Stimulated activated naive CD8-positive, alpha-beta T cell treated with anti-CD3 and anti-CD28 coated beads, Interleukin-15, amount 100 ng/mL, for 72 hours (primary cell): ENCODE results near the gene CABLES2.

Experiments used
- ATAC-seq: fragments of 150-1000 bp; cut with Tn5 transposase; 2 replicates; pipeline ENCODE4 v1.10.0; 2021; ENCODE audit warnings: mild to moderate bottlenecking, moderate library complexity
- DNase-seq, 2 donors: peaks; one replicate each; pipeline ENCODE4 v3.0.0; 2021 to 2022
- H3K27ac Mint-ChIP-seq, 2 donors: one replicate each; pipeline ENCODE4 v1.8.0; 2022; ENCODE audit warnings: mild to moderate bottlenecking in 2 of 2, mixed read lengths in 2 of 2, moderate library complexity in 2 of 2
- H3K27me3 Mint-ChIP-seq: one replicate; pipeline ENCODE4 v1.8.0; 2022; ENCODE audit warnings: mixed read lengths
- H3K4me1 Mint-ChIP-seq: one replicate; pipeline ENCODE4 v1.8.0; 2022; ENCODE audit warnings: mild to moderate bottlenecking, mixed read lengths
- H3K4me3 Mint-ChIP-seq, 2 donors: one replicate each; pipeline ENCODE4 v1.8.0; 2022; ENCODE audit warnings: mild to moderate bottlenecking in 2 of 2, mixed read lengths in 2 of 2, moderate library complexity in 1 of 2
- H3K9me3 Mint-ChIP-seq, 2 donors: one replicate each; pipeline ENCODE4 v1.8.0; 2022; ENCODE audit warnings: mixed read lengths in 2 of 2

The CABLES2 gene, protein sequence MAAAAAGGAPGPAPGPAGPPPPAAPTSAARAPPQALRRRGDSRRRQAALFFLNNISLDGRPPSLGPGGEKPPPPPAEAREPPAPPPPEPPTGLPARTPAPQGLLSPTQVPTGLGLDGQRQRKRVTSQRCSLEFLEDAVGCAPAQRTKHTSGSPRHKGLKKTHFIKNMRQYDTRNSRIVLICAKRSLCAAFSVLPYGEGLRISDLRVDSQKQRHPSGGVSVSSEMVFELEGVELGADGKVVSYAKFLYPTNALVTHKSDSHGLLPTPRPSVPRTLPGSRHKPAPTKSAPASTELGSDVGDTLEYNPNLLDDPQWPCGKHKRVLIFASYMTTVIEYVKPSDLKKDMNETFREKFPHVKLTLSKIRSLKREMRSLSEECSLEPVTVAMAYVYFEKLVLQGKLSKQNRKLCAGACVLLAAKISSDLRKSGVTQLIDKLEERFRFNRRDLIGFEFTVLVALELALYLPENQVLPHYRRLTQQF

GRCh38 chr20:62407221-62407992 lies at the start of gene CABLES2:
Gene CABLES2 (minus strand): TSS chr20:62407285. CDS start chr20:62407276, 9 bp downstream.
- peak; percentile 93 for ATAC-seq

DNA sequence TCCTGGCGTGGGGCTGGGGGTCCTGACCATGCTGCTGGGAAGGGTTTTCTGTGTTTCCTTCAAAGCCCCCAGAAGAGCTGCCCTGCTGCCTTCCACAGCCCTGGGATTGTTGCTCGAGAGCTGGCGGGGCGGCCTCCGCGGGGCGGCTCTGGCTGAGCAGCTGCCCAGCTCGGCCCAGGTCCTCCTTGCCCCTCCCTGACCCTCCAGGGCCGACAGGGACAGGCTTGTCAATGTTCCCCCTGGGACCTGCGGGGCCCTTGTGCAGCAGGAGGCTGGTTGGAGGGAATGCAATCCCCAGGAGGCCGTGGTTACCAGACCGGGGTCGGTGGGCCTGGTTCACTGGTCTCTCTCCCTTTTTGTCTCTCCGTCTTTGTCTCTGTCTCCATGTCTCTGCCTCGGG lies 48.8 kb upstream of the CABLES2 start:
- no peaks in the 10 kb centered on the region for H3K4me1 Mint-ChIP-seq
- H3K4me3 Mint-ChIP-seq, result no peak overlapping the region
- DNase-seq (no peak), ATAC-seq (no peak)
- H3K27ac Mint-ChIP-seq, result no peak overlapping the region
- peaks cover 62% of the 10 kb centered on the region for H3K27me3 Mint-ChIP-seq
- H3K9me3 Mint-ChIP-seq, result no peaks in the 10 kb centered on the region

More at GRCh38 chr20:62407221-62407992, at the start of gene CABLES2:
- H3K4me3 Mint-ChIP-seq, result peak within 1 kb of the TSS; percentile 84 to 85
- H3K9me3 Mint-ChIP-seq, result no peaks in the 10 kb centered on the region
- peaks cover 17% of the 10 kb centered on the region for H3K27me3 Mint-ChIP-seq
- peak within 1 kb of the TSS; percentile 86 to 95 for H3K27ac Mint-ChIP-seq
- peaks cover 43% of the 10 kb centered on the region for H3K4me1 Mint-ChIP-seq
- DNase-seq, result peak; percentile 92 to 95

GRCh38 chr20:62454904-62455636 lies 48.0 kb upstream of the CABLES2 start:
- no peaks in the 10 kb centered on the region for H3K4me1 Mint-ChIP-seq
- H3K27me3 Mint-ChIP-seq, result peaks cover 54% of the 10 kb centered on the region
- H3K9me3 Mint-ChIP-seq, result no peaks in the 10 kb centered on the region
- no peak overlapping the region for H3K4me3 Mint-ChIP-seq
- ATAC-seq, result no peak
- DNase-seq, result no peak
- no peak overlapping the region for H3K27ac Mint-ChIP-seq

DNA sequence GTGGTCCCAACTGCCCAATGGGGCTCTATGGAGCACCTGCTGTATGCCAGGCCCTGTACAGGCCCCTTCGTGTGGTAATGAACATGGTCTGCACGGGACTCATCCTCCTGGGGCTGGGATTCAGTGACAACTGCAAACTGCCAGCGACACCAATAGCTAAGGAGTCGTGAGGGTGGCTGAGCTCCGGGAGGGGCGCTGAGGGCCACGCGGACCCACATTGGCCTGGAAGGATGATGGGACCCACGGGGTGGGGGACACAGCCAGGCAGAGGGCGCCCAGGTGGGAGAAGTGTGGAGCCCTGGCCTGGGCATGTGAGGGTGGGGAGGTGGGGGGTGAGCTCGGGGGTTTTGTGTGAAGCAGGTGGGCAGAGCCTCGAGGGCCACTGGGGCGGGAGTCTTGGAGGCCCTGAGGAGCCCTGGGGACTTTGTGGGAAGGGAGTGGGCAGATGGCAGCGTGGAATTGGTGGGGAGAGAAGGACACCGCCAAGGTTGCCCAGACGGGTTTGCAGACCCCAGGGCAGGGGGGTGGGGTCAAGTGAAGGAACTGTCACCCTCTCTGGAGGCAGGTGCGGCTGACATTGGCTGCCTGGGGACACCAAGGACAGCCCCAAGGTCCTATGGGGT lies 46.2 kb upstream of the CABLES2 start:
- Mint-ChIP-seq H3K4me1 (no peaks in the 10 kb centered on the region), H3K27me3 (peaks cover 69% of the 10 kb centered on the region), H3K9me3 (no peaks in the 10 kb centered on the region), H3K4me3 (no peak overlapping the region), H3K27ac (no peak overlapping the region)
- ATAC-seq (no peak), DNase-seq (no peak)

GRCh38 chr20:62452475-62453095 lies 45.5 kb upstream of the CABLES2 start:
- ATAC-seq, result no peak
- Mint-ChIP-seq H3K4me1 (no peaks in the 10 kb centered on the region), H3K27me3 (peaks cover 69% of the 10 kb centered on the region), H3K9me3 (no peaks in the 10 kb centered on the region), H3K4me3 (no peak overlapping the region), H3K27ac (peak overlapping the region in 1 of 2 donors; percentile 86)
- no peak for DNase-seq

DNA sequence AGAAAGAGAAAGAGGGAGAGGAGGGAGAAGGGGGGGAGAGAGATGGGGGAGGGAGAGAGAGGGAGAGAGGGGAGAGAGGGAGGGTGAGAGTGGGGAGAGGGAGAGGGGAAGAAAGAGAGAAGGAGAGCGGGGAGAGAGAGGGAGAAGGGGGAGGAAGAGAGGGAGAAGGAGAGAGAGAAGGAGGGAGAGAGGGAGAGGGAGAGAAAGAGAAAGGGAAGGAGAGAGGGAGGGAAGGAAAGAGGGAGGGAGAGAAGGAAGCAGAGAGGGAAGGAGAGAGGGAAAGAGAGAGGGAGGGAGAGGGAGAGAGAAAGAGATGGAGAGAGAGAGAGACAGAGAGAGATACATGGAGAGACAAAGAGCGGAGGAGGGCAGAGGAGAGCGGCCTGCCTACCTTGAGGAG lies 44.9 kb upstream of the CABLES2 start:
- peaks cover 70% of the 10 kb centered on the region for H3K27me3 Mint-ChIP-seq
- ATAC-seq, result no peak

GRCh38 chr20:62451156-62451767 lies 44.2 kb upstream of the CABLES2 start:
- no peak overlapping the region for H3K4me3 Mint-ChIP-seq
- no peak overlapping the region for H3K27ac Mint-ChIP-seq
- H3K27me3 Mint-ChIP-seq, result peaks cover 72% of the 10 kb centered on the region
- ATAC-seq (peak; percentile 27), DNase-seq (no peak)
- H3K4me1 Mint-ChIP-seq, result no peaks in the 10 kb centered on the region
- no peaks in the 10 kb centered on the region for H3K9me3 Mint-ChIP-seq

More for the DNA sequence above, 44.9 kb upstream of the CABLES2 start:
- H3K4me1 Mint-ChIP-seq, result no peaks in the 10 kb centered on the region
- H3K27ac Mint-ChIP-seq, result no peak overlapping the region
- H3K9me3 Mint-ChIP-seq, result no peaks in the 10 kb centered on the region
- no peak for DNase-seq
- H3K4me3 Mint-ChIP-seq, result no peak overlapping the region

DNA sequence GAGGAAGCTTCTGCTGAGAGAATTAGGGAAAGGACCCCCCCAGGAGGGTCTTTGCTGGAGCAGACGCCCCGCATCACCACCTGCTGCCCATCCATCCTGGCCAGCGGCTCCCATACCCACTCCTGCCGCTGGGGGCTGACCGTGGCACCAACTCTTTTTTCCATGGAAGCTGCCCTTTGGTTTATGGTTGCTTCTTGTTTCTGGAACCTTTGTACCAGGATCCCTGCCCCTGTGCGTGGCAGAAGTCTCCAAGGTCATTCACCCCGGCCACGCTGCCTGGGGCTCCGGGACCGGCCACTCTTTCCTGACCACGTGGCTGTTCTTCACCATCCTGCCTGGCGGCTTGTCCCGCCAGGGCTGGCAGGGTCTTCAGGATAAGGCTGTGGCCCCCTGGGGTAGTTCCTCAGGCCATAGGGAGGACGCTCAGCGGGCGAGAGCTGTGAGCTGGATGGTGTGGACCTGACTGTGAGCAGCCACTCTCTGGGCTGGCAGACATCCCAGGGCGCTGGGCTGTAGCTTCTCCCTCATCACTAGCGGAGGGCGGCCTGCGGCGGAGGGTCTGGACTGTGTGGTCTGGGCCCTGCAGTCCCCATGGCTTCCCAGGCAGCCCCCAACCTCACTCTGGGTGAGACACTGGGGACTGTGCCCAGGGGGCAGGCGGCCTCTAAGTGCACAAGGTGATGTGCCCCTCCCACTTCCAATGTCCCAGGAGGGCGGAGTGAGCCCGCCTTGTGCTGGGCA lies 43.0 kb upstream of the CABLES2 start:
- no peaks in the 10 kb centered on the region for H3K9me3 Mint-ChIP-seq
- ATAC-seq, result no peak

GRCh38 chr20:62448788-62449187 lies 41.7 kb upstream of the CABLES2 start:
- H3K27me3 Mint-ChIP-seq, result peaks cover 52% of the 10 kb centered on the region
- ATAC-seq, result no peak
- peak overlapping the region in 1 of 2 donors; percentile 67 for H3K27ac Mint-ChIP-seq
- no peak for DNase-seq
- H3K9me3 Mint-ChIP-seq, result no peaks in the 10 kb centered on the region
- no peak overlapping the region for H3K4me3 Mint-ChIP-seq
- H3K4me1 Mint-ChIP-seq, result no peaks in the 10 kb centered on the region

More for the DNA sequence above, 43.0 kb upstream of the CABLES2 start:
- Mint-ChIP-seq H3K4me1 (no peaks in the 10 kb centered on the region), H3K27ac (no peak overlapping the region), H3K4me3 (no peak overlapping the region), H3K27me3 (peaks cover 65% of the 10 kb centered on the region)
- no peak for DNase-seq

GRCh38 chr20:62448038-62448437 lies 41.0 kb upstream of the CABLES2 start:
- DNase-seq (no peak), ATAC-seq (no peak)
- Mint-ChIP-seq H3K4me1 (no peaks in the 10 kb centered on the region), H3K9me3 (no peaks in the 10 kb centered on the region), H3K27me3 (peaks cover 44% of the 10 kb centered on the region), H3K4me3 (no peak overlapping the region), H3K27ac (no peak overlapping the region)

GRCh38 chr20:62446888-62447869 lies 40.1 kb upstream of the CABLES2 start:
- Mint-ChIP-seq H3K4me3 (no peak overlapping the region), H3K27ac (no peak overlapping the region), H3K4me1 (no peaks in the 10 kb centered on the region), H3K9me3 (no peaks in the 10 kb centered on the region), H3K27me3 (peaks cover 37% of the 10 kb centered on the region)
- DNase-seq (no peak), ATAC-seq (no peak)

DNA sequence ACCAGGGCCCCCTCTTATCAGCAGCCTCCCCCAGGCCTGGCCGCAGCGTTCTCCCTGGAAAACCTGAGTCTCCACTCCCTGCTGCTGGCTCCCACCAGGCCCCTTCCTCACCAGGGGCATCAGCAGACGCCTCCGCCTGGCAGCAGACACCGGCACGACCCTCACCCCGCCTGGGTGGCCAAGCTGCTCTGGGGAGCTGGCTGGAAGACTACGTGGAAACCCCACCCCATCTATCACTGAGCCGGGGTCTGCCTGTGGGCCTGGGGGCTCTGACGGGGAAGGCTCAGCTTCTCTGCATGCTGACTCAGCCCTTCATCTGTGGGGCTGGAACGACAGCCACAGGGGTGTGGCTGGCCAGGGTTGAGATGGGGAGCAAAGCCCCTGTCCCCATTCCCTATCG lies 39.4 kb upstream of the CABLES2 start:
- no peak for DNase-seq
- Mint-ChIP-seq H3K4me3 (no peak overlapping the region), H3K9me3 (no peaks in the 10 kb centered on the region), H3K27me3 (peaks cover 37% of the 10 kb centered on the region), H3K4me1 (no peaks in the 10 kb centered on the region), H3K27ac (no peak overlapping the region)
- ATAC-seq, result no peak
